Activated CD4-positive, alpha-beta T cell treated with anti-CD3 and anti-CD28 coated beads, Interleukin-2, amount 50 U/mL, for 1 hour (primary cell): Measurements from ENCODE around the gene NUFIP2.
A peak's percentile ranks its signal among the peaks of the same experiment; 100 is the strongest.
"Not testable (repeated sequence)": the region's sequence is repeated elsewhere in the genome, so short reads cannot be mapped to it uniquely, and the experiment has no call there.

Experiments
- DNase-seq: peaks from one replicate; pipeline ENCODE4 v3.0.0-alpha.2; 2020

NUFIP2 gene, protein sequence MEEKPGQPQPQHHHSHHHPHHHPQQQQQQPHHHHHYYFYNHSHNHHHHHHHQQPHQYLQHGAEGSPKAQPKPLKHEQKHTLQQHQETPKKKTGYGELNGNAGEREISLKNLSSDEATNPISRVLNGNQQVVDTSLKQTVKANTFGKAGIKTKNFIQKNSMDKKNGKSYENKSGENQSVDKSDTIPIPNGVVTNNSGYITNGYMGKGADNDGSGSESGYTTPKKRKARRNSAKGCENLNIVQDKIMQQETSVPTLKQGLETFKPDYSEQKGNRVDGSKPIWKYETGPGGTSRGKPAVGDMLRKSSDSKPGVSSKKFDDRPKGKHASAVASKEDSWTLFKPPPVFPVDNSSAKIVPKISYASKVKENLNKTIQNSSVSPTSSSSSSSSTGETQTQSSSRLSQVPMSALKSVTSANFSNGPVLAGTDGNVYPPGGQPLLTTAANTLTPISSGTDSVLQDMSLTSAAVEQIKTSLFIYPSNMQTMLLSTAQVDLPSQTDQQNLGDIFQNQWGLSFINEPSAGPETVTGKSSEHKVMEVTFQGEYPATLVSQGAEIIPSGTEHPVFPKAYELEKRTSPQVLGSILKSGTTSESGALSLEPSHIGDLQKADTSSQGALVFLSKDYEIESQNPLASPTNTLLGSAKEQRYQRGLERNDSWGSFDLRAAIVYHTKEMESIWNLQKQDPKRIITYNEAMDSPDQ

DNA sequence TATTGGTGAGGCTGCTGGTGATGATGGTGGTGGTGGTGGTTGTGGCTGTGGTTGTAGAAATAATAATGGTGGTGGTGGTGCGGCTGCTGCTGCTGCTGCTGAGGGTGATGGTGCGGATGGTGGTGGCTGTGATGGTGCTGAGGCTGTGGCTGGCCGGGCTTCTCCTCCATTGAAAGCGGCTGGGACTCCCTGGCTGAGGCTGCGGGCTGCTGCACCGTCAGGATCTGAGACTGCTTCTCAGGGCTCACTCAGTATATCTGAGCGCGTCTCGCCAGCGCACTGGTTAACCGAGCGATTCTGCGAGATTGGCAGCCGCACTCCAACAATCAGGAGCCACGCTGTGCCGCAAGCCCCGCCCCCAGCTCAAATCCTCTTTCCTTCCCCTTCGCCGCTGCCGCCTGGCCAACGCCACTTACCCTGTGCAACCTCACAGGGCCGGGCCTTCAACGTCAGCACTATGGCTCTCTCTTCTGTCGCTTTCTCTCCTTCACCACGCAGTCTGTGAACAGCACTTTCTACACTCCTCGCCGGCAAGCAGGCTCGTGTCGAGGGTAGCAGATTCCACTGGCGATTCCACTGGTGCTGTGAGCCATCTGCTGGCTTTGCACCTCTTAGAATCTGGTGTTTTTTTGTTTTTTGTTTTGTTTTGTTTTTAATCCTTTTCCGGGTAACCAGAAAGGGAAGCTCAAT, at the start of gene NUFIP2:
TSS of gene NUFIP2 (minus strand) at position 259 of the 690 bp plus-strand sequence. CDS start at position 170, 89 bp downstream.
- peak; percentile 98 for DNase-seq

DNA sequence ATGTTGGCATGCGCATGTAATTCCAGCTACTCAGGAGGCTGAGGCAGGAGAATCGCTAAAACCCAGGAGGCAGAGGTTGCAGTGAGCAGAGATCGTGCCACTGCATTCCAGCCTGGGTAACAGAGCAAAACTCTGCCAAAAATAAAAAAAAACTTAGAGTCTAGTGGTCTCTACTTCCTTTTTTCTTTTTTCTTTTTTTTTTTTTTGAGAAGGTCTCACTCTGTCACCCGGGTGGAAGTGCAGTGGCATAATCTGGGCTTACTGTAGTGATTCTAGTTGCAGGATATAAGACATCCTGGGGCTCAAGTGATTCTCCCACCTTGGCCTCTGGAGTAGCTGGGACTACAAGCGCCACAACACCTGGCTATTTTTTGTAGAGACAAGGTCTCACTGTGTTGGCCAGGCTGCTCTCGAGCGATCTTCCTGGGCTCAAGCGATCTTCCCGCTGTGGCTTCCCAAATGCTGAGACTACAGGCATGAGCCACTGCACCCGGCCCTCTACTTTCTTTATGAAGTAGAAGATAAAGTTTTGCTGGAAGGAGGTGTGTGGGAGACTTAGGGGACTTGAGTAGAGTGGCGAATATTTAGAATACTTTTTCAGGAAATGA, 48.3 kb upstream of the NUFIP2 start:
- no peak for DNase-seq

DNA sequence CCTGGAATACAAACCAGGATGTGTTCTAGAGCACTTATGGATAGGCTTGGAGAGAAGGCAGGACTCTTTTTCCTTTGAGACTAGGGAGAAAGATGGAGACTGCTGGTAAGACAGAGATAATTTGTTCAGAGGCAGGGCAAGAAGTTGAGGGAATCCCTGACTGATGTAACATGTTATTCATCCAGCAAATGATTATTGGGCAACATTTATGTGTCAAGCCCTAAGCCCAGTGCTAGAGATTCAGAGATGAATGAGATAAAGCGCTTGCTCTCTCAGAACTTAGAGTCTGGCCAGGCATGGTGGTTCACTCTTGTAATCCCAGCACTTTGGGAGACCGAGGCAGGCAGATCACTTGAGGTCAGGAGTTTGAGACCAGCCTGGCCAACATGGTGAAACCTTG, 47.8 kb upstream of the NUFIP2 start:
- no peak for DNase-seq

DNA sequence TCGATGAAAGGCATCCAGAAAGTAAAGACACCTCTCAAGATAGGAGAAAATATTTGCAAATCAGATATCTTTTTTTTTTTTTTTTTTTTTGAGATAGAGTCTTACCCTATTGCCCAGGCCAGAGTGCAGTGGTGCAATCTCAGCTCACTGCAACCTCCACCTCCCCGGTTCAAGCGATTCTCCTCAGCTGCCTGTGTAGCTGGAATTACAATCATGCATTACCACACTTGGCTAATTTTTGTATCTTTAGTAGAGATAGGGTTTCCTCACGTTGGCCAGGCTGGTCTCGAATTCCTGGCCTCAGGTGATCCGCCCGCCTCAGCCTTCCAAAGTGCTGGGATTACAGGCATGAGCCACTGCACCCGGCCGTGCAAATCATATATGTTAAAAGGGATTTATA, 45.1 kb upstream of the NUFIP2 start:
- not testable (repeated sequence) for DNase-seq

DNA sequence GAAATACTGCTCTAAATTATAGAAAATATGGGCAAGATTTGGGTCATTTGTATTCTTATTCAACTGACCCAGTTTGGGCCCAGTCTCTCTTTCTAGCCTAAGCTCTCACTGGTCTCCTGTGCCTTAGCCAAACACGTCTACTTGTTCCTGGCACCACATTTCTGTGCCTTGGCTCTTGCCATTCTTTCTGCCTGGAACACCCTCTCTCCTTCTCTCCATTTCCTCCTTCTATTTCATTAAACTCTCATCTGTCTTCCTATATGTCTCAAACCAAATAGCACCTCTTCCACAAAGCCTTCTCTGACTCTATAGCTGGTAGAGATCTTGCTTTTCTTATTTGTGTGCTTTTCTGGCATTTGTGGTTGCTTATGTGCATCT, 37.7 kb upstream of the NUFIP2 start:
- no peak for DNase-seq

DNA sequence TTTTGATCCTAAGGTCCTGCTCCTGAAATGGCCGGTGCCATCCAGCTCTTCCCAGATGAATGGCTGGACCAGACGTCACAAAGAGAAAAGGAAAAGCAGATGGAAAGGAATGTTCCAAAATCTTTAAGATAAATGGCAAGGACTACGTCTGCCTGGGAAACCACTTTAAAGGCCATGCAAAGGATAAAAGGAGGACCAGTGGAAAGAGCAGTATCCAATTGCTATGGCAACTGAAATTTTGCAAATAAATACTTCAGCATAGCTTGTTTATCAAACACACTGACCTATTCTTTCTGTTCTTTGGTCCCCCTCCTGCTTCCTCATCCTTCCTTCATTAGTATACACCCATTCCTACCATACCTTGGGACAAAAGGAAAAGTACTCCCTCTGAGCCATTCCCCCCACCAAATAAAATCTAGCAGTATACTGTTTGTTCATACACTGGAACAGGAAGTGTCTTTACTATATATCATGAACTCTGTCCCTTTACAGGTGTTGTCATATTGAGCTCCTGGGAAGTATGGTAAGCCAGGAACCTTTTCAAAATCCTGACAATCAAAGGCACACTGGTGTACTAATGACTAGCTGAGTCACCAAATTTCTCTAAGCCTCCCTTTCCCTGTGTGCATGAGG, 37.2 kb upstream of the NUFIP2 start:
- no peak for DNase-seq

DNA sequence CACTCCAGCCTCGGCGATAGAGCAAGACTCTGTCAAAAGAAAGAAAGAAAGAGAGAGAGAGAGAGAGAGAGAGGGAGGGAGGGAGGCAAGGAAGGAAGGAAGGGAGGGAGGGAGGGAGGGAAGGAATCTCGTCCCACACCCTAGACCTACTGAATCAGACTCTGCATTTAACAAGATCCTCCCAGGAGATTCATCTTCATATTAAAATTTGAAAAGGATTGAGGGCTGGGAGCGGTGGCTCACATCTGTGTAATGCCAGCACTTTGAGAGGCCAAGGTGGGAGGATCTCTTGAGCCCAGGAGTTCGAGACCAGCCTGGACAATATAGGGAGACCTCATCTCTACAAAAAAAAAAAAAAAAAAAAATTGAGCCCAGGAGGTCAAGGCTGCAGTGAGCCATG, 33.5 kb upstream of the NUFIP2 start:
- DNase-seq: no peak

DNA sequence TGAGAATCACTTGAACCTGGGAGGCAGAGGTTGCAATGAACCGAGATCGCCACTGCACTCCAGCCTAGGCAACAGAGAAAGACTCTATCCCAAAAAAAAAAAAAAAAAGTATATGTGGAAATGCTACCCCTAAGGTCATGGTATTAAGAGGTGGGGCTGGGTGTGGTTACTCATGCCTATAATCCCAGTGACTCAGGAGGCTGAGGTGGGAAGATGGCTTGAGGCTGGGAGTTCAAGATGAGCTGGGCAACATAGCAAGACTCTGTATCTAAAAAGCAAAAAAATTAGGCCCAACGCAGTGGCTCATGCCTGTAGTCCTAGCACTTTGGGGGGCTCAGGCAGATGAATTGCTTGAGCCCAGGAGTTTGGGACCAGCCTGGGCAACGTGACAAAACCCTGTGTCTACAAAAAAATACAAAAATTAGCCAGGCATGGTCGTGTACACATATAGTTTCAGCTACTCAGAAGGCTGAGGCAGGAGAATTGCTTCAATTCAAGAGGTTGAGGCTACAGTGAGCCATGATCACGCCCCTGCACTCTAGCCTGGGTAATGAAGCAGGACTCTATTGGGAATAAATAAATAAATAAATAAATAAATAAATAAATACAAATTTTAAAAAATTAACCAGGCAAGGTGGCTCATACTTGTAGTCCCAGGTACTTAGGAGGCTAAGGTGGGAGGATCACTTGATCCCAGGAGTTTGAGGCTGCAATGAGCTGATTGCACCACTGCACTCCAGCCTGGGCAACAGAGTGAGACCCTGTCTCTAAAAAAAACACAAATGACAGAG, 32.3 kb upstream of the NUFIP2 start:
- no peak for DNase-seq

DNA sequence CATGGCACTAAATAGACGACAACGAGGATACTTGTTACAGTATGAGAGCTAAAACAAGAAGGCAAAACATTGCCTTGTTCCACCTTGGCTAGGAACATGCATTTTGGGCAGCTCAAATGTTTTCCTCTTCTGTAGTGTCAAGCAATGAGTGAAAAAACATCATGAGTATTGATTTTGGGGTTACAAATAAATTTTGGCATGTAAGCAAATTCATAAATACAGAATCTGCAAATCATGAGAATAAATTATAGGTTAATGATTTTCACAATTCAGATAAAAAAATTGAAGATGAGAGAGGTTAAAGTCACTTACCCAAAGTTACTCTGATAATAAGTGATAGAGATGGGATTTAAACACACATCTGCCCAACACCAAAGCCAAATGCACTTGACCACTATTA, 28.4 kb upstream of the NUFIP2 start:
- no peak for DNase-seq

DNA sequence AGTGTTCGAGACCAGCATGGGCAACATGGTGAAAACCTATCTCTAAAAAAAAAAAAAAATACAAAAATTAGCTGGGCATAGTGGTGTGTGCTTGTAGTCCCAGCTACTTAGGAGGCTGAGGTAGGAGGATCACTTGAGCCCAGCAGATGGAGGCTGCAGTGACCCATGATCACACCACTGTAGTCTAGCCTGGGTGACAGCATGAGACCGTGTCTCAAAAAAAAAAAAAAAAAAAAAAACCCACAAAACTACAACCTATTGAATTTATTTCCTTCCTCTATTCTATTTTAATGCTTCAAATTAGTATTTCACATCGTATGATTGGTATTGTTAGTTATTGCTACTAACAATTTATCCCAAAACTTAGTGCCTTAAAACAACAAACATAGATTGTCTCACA, 9.4 kb upstream of the NUFIP2 start:
- DNase-seq: no peak

DNA sequence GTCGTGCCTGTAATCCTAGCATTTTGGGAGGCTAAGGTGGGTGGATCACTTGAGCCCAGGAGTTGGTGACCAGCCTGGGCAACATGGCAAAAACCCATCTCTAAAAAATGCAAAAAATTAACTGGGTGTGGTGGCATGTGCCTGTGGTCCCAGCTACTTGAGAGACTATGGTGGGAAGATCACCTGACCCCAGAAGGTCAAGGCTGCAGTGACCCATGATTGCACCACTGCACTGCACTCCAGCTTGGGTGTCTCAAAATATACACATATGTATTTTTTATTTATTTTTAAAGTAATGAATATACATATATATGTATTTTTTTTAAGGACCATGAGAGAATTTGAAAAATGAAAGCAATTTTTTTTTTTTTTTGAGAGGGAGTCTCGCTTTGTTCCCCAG, 5.1 kb upstream of the NUFIP2 start:
- no peak for DNase-seq

DNA sequence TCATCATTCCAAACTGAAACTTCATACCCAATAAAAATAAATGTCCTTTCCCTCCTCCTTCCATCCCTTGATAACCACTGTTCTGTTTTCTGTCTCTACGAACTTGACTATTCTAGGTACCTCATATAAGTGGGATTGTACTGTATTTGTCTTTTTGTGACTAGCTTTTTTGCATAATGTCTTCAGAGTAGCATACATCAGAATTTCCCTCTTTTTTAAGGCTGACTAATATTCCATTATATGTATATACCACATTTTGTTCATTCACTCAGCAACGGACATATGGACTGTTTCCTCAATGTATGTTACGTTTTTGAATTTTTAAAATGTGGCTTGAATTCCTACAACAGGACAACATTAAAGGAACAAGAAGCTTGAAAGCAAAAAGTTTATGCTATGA, 1.5 kb upstream of the NUFIP2 start:
- no peak for DNase-seq

DNA sequence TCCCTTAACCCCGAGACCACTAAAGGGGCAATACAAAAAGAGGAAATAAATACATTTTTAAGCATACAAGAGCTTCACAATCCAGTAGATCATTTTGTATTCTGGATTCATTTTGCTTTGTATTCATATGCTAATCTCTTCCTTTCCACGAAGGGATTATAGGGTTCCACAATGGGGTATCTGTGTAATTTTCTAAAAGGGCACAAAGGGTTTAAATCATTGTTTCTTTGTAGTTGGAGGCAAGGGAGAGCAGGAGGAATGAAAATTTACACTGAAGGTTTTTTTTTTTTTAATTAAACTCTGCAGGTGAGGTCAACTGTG, 592 bp upstream of the NUFIP2 start:
- no peak for DNase-seq

DNA sequence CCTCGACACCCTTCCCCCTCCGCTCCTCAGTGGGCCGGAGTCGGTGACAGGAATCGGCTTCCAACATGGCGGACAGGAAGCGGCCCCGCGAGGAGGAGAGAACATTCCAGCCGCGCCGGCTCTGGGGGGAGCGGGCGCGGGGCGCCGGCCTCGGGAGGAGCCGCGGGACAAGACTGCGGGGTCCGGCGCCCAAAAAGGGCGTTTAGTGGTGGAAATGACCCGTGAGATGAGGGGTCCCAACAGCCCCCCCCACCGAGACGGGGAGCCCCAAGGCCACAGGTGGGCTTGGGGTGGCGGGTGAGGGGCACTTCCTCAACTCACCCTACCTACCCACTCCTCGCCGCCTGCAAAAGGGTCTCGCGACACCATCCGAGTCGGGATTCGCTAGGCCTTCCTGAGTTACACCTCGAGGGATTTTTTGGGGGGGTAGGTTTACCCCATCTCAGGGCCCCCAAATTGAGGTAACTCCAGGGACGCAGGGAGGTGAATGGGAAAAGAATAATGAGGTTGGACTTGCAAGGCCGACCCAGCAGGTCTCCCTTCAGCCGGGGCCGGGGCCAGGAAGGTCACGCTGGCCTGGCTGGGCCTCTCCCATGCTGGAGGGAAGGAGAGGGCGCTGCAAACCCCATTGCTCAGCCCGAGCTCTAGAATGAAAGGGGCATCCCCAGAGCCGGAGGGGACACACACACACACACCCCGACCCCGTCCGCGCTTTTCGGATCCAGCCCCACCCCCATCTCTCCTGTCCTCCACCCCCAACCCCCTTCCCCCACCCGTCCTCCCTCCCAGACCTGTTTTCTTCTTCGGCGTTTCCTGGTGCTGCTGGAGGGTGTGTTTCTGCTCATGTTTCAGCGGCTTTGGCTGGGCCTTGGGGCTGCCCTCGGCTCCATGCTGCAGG, 707 bp downstream of the NUFIP2 start:
- DNase-seq: peak; percentile 32

DNA sequence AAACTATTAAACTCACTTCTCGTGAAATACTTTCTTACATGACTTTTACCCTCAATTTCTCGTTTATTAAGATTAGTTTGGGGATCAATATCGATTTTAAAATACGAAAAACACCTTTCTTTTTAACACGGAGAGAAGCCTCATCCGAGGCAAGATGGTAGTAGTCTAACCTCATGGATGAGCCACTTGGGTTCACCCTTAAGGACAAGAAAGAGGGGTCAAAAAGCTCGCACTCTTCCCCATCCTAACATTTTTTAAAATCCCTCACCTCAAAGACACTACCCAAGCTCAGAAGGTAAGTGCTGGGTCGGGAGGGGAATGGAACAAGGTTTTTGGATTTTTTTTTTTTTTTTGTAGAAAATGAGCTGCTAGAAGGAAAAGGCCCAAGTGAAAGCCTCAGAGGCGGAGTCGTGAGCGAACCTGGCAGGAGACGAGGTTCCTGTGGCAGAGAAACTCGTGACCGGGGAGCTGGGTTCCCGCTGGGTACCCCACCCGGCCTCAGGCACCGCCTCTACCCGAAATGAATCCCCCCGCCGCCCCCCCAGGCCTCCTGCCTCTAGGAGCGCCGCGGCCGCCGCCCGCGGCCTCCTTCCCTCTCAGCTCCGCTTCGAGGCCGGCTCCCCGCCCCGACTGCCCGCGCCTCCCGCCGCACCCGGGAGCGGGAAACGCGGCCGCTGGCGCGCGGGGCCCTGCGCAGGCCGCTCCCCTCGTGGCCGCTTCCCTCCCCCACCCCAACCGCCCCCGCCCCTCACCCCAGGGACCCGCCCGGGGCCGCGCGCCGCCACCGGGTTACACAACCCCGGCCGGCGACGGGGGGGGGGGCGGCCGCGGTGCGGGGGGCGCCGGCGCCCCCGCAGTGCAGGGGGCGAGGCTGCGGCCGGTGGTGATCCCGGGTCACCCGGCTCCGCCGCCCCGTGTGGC, 1.6 kb downstream of the NUFIP2 start:
- peak; percentile 43 for DNase-seq

DNA sequence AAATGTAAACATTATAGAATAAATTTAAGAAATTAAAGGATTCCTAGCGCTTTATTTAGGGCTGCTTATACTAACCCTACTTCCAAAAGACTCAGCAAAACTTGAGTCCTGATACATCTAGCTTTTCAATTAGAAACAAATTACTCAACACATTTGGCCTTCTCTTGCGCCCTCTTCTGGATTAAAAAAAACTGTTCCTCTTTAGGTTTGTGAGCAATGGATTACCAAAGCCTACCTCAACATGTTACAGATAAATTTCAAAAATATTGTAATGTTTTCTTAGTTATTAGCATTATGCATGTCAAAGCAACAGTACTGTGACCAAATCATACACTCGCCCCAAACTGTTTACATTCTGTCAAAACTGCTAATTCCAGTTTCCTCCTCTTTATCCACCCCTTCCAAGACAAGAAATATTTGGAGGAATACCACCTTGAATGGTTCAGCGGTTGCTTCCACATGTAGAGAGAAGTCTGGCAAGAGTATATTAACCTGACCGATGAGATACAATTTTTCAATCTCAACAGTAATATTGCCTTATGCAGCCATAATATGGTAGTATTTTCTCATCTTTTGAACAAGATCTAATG, 2.7 kb downstream of the NUFIP2 start:
- DNase-seq: no peak

DNA sequence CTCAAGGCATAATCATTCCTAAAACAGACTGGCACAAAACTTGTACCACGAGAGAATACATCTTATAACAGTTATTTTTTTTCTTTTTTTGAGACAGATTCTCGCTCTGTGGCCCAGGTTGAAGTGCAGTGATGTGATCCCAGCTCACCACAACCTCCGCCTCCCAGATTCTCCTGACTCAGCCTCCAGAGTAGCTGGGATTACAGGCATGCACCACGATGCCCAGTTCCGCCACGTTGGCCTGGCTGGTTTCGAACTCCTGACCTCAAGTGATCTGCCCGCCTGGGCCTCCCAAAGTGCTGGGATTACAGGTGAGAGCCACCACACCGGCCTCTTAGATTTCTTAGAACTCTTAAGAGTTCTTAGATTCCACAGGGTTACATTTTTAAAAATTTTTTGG, 4.1 kb downstream of the NUFIP2 start:
- no peak for DNase-seq

DNA sequence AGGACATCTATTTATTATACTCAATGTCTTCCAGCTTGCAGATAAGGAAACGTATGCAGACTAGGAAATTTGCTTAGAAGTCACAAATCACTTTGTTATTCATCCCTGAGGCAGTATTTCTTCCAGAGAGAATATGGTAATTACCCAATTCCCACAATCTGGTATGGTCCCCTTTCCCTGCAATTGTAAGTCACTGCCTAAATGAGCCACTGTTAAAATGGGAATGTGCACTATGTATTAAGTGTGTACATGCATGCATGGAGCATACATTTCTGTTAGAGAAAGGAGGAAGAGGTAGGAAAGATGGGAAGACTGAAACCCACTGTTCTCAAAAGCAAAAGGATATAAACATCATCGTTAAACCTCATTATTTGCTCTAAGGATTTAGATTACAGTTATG, 10.0 kb downstream of the NUFIP2 start:
- DNase-seq: no peak

DNA sequence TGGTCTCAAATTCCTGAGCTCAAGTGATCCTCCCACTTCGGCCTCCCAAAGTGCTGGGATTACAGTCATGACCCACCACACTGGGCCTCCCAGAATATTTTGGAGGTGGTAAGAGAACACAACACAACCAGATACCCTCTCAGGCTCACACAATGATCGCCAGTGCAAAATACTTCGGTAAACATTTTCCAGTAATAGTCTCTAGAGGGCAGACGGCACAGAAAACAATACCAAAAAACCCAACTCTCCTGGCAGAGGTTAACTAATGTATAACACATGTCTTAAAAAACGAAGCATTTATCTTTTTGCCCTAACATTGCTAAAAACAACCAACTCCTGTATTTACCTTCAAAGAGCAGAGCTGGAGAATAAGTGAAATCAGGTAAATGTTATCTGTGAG, 10.5 kb downstream of the NUFIP2 start:
- DNase-seq: no peak
